DMS 273 treated with DMSO at 0.1 percent for 48 hours (cell line): Measurements from ENCODE around the gene MSL3B.
"Not testable (repeated sequence)": the region's sequence is repeated elsewhere in the genome, so short reads cannot be mapped to it uniquely, and the experiment has no call there.

Experiments used
- DNase-seq: peaks from one replicate; lab custom pipeline; 2025; lab: John Stamatoyannopoulos, UW

MSL3B gene

DNA sequence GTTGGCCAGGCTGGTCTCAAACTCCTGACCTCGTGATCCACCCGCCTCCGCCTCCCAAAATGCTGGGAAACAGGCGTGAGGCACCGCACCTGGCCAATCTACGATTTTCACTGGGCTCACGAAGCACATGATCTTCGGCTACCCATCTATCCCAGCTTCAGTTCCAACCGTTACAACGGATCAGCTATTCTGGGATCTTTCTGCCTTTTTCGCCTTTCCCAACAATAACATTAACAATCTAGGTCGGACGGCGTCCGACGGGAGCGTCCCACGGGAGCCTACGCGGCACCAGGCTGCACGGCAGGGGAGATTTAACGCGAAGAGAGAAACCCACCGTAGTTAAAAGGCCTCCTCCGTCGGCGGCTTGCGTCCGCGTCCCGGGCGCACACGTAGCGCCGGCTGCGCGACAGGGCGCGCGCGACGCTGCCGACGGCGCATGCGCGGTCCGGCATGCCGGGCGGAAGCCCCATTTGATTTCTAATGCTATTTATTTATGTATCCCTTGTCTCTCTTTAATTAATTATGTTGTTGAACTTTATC, at the start of gene MSL3B:
Gene MSL3B, minus strand, starts transcription at position 394 of the 540 bp plus-strand sequence.
- DNase-seq, result no peak

- no peak for DNase-seq
Measured at GRCh38 chr2:233917116-233917515, 48.9 kb upstream of the MSL3B start, which contains the start of gene TRPM8. TSS of gene TRPM8 (plus strand) at chr2:233917373. CDS start at chr2:233926538, 9,165 bp downstream.

DNA sequence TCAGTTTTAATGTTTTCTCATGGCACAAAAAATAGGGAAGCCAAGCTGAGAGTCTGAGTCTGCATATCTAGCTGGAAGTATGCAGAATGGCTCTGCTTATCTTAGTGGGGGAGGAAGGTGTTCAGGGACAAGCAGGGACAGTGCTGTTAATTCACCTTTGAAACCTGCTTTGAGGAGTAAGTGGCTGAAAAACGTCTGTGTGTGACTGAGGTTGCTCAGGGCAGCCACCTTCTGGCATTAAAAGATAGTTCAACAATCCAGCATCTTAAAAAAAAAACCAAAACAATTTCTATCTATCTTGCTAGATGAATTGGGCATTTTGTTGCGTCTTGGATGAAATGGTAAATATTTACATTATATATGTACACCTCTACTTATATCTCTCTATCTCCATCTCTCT, 46.9 kb upstream of the MSL3B start:
- DNase-seq, result no peak

DNA sequence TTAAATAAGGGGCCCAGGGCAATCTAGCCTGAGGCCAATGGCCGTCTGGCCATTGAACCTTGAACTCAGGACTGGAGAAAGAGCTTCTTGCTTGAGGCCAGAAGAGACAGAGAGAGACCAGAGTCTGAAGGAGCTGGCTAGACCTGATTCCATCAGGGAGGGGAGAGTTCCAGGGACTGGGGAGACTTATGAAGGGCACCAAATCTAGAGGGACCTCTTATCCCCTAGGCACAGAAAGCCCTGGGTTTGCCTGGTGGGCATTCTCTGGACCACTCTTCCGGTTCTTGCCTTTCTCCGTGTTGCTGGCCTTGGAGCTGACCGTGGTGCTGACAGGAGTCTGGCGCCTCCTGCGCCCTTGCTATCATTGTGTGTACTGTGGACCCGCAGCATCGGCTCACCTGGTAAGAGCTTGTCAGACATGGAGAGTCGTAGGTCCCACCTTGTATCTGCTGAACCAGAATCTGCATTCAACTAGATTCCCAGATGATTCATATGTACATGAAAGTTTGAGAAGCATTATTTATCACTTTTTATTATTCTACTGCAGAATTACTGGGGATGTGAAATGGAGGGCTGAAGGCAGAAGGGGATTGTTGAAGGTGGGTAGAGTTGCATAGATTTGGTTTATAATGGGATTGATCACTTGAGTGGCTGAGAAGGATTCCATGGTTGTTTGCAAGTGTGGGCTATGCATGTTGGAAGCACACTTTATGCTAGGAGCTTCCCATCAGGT, 44.7 kb upstream of the MSL3B start:
- DNase-seq, result no peak

GRCh38 chr2:233907627-233908026, 39.4 kb upstream of the MSL3B start:
- no peak for DNase-seq

- DNase-seq, result no peak
Measured at GRCh38 chr2:233905945-233906344, 37.8 kb upstream of the MSL3B start.

GRCh38 chr2:233901884-233902283, 33.7 kb upstream of the MSL3B start:
- no peak for DNase-seq

DNA sequence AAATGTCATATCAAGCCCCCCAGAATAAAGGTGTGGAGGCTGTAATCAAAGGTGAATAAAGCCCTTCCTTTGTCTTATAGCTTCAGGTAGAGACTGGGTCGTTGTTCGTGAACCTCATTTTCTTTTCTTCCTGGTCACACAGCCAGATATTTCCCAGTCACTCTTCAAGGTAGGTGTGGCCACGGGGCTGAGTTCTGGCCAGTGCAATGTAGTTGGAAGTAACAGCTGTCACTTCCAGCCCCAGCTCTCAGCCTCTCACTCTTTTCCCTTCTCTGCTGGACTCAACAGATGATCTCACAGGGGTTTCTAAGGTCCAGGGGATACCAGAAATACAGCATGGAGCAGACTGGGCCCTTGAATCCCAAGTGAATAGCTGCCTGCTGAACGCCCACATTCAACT, 33.2 kb upstream of the MSL3B start:
- no peak for DNase-seq

- DNase-seq, result not testable (repeated sequence)
Measured at GRCh38 chr2:233896253-233896652, 28.1 kb upstream of the MSL3B start.

- no peak for DNase-seq
Measured at GRCh38 chr2:233892793-233893192, 24.6 kb upstream of the MSL3B start.

DNA sequence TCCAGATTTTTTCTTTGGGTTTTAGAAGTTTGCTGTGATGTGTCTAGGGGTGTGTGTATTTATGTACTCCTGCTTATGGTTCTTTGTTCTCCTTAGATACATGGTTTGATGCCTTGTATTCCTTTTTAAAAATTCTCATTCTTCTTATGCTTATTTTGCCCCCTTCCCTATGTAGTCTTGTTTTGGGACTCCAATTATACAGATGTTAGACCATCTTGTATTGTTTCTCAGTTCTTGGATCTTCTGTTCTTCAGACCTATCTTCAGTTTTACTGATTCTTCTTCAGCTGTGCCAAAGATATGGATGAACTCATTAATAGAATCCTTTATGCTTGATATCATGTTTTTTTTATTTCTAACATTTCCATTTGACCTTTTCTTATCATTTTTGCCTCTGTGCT, 14.2 kb upstream of the MSL3B start:
- DNase-seq, result no peak

GRCh38 chr2:233872125-233872524, 3.9 kb upstream of the MSL3B start:
- not testable (repeated sequence) for DNase-seq

GRCh38 chr2:233871432-233871831, 3.2 kb upstream of the MSL3B start:
- DNase-seq, result no peak

- no peak for DNase-seq
Measured at GRCh38 chr2:233866479-233866878, 1.7 kb downstream of the MSL3B start.

DNA sequence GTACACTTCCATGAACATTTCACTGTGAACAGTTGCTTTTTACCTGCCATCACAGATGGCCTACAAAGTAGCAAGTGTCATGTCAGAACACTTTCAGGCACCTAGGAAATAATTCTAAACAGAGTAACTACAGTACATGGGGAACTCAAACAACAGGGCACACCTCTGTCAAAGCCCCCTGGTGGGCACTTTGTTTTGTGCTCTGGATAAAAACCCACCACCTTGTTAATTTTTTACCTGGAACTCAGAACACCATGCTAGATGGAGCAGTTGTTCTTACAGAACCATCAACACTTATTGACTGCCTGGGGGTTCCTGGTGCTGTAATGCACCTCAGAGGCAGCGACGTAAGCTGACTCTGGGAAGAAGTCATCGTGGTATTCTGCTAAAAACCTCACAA, 2.3 kb downstream of the MSL3B start:
- no peak for DNase-seq

GRCh38 chr2:233862261-233862768, 5.9 kb downstream of the MSL3B start:
- no peak for DNase-seq

DNA sequence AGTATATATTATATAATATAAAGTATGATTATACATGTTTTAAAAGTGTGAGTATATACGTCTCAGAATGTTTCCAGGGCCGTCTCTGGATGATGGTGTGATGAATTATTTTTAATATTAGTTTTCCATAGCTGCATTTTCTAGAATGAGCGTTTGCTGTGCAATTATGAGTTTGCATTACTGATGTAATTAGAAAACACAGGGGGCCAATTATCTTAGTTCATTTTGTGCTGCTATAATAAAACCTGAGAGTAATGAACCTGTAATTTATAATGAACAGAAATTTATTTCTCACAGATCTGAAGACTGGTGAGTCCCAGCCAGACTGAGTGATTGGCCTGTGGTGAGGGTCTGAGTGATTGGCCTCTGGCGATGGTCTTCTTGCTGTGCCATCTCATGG, 9.9 kb downstream of the MSL3B start:
- DNase-seq, result no peak

DNA sequence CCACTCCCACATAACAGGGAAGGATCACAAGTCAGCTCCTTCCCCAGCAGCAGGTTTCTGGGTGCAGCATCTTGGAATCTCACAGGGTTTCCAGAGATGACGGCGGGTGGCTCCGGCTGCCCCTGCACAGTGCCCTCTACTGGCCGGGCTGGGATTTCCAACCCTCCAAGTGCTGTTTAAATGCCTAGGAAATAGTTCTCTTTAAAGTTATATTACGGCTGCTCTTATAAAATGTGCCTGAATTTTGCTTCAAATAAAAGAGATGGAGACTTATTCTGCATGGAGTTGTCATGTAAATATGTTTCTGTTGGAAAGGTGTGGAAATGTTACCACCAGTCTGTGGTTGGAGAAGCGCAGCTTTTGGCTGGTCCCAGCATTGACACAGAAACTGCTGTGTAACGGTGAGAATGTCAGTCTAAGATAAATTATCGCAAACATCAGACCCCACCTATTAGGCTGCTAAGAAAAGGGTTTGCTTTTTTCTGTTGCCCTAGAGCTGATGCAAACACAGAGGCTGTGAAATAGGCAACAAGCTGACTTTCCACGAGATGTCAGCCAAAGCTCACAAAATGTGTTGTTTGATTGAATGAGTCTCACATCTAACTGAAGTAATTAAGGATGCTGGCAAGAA, 10.6 kb downstream of the MSL3B start:
- DNase-seq, result no peak

- no peak for DNase-seq
Measured at GRCh38 chr2:233856184-233856583, 12.0 kb downstream of the MSL3B start.

DNA sequence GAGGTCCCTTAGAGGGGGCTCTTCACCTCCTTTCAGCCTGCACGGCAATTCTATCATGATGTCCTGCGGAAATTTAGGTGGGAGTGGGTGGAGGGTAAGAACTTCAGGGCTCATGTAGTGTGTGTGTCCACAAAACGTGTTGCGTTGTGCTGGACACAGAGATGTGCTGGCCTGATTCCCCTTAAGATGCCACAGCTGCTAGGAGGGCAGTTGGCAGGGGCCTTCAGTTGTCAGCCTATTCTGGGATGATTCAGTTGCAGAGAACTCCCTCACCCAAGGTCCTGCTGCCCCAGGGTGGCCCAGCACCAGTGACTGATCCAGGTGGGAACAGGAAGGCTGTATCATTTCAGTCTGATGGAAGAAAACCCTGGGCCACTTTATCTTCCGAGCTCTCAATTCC, 12.8 kb downstream of the MSL3B start:
- no peak for DNase-seq

GRCh38 chr2:233854241-233854981, 13.8 kb downstream of the MSL3B start, which contains the start of gene HJURP:
TSS of gene HJURP (minus strand) at chr2:233854535. CDS start at chr2:233854500, 35 bp downstream.
- DNase-seq, result peak; percentile 90

- no peak for DNase-seq
Measured at GRCh38 chr2:233853883-233854240, 14.3 kb downstream of the MSL3B start.
